Lower leg skin (tissue), 3 donors: Measurements from ENCODE around the gene CYP26A1.

Experiments
- CTCF ChIP-seq, 3 donors: fragments of 450-650 bp; IDR thresholded peaks; one replicate each; pipeline ENCODE4 v1.5.1; 2016; ENCODE audit warnings: antibody characterized with exemption in 3 of 3, mild to moderate bottlenecking in 3 of 3, moderate library complexity in 2 of 3
- POLR2A ChIP-seq, 2 donors: fragments of 450-650 bp; IDR thresholded peaks; one replicate each; pipeline ENCODE4 v1.6.1; 2016 to 2017; ENCODE audit warnings: antibody characterized with exemption in 2 of 2, mild to moderate bottlenecking in 1 of 2, moderate library complexity in 1 of 2

DNA sequence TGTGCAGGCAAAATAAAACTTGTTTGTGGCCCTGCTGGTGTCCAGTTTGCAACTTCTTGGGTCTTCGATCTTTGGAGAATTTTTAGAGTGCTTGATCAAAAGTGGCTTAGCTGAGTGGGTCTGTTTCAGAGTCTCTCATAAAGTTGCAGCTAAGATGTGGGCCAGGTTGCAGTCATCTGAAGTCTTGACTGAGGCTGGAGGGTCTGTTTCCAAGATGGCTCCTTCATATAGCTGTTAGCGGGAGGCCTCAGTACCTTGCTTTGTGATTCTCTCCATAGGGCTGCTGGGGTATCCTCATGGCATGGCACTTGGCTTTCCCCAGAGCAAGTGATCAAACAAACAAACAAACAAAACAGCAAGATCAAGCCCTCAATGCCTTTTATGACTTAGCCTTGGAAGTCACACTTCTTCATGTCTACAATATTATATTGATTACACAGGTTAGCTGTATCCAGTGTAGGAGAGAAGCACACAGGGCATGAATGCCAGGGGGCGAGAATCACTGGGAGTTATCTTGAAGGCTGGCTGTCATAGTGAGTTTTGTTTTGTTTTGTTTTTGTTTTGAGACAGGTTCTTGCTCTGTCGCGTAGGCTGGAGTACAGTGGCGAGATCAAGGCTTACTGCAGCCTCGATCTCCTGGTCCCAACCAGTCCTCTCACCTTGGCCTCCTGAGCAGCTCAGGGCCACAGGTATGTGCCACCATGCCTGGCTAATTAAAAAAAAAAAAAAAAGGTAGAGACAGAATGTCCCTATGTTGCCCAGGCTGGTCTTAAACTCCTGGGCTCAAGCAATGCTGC is 10.2 kb downstream of the CYP26A1 start:
- TF ChIP-seq CTCF (IDR thresholded peaks at IDR 0.05), result no peak
- no peak for TF ChIP-seq POLR2A (IDR thresholded peaks at IDR 0.05)
